Measurements from ENCODE around the gene SYMPK. TPM values are rescaled to one million over a fixed set of nuclear protein-coding genes. Genes with fewer than 3 reads are reported as not detected.

Gene SYMPK
- total RNA-seq, 1 donor from 2014 or later: 72.1 TPM

DNA sequence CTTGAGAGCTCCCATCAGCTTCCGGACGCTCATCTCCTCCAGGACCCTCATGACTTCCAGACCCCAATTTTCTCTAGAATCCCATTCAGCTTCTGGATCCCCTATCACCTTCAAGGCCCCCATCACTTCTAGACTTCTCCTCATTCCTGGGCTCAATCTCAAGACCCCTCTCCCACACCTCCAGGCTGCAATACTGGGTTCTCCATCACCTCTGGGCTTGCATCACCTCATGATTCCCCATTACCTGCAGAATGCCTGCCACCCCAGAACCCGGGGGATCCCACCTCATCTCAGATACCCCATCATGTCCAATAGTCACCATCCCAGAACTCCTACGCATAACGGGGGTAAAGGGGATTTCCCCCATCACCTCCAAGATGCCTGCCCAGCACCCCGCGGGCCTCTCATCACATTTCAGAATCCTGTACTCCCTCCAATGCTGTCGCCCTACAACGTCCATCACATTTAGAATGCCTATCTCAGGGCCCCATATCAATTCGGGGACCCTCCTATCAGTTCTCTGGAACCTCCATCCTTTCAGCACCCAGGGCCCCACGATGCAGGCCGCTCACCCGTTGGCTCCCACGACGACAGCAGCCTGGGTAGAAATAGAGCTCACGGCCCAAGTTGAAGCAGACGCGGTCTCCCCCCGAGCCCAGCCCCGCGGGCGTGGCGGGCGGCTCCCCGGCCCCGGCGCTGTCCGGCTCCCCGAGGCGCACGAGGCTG lies 71.0 kb downstream of the SYMPK start:
- Mint-ChIP-seq H3K9me3 (ENCODE audit: unreplicated experiment) (no peaks in the 10 kb centered on the region), H3K4me1 (ENCODE audit: unreplicated experiment) (peaks cover 20% of the 10 kb centered on the region), H3K4me3 (ENCODE audit: unreplicated experiment) (peak overlapping the region; percentile 91), H3K27ac (ENCODE audit: unreplicated experiment) (peak overlapping the region; percentile 80), H3K36me3 (ENCODE audit: unreplicated experiment) (peaks cover 16% of the 10 kb centered on the region), H3K27me3 (ENCODE audit: unreplicated experiment) (no peaks in the 10 kb centered on the region)
- DNase-seq (ENCODE audit: extremely low spot score, unreplicated experiment): no peak
- TF ChIP-seq CTCF (IDR thresholded peaks at IDR 0.05): no peak

DNA sequence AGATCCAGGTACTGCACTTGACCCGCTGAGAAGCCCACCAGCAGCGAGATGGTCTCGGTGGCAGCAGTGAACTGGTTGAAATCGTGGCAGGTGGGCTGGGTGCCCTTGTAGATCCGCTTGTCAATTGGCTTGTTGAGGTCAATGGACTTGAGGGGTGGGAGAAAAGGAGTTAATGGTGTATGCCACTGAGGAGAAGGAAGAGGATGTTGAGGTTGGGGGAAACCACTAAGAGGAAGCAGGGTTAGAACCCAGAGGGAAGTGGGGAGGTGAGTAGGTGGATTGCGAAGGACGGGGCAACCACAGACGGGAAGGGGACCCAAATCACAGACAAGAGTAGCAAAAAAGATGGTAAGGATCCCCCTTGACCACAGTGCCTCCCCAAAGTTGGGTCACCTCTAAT lies 72.0 kb downstream of the SYMPK start:
- H3K27me3 Mint-ChIP-seq (ENCODE audit: unreplicated experiment): no peaks in the 10 kb centered on the region
- peak overlapping the region; percentile 91 for H3K4me3 Mint-ChIP-seq (ENCODE audit: unreplicated experiment)
- H3K36me3 Mint-ChIP-seq (ENCODE audit: unreplicated experiment): peaks cover 22% of the 10 kb centered on the region
- no peaks in the 10 kb centered on the region for H3K9me3 Mint-ChIP-seq (ENCODE audit: unreplicated experiment)
- peaks cover 20% of the 10 kb centered on the region for H3K4me1 Mint-ChIP-seq (ENCODE audit: unreplicated experiment)
- TF ChIP-seq CTCF (IDR thresholded peaks at IDR 0.05): no peak
- peak overlapping the region; percentile 50 for H3K27ac Mint-ChIP-seq (ENCODE audit: unreplicated experiment)
- DNase-seq (ENCODE audit: extremely low spot score, unreplicated experiment): no peak

DNA sequence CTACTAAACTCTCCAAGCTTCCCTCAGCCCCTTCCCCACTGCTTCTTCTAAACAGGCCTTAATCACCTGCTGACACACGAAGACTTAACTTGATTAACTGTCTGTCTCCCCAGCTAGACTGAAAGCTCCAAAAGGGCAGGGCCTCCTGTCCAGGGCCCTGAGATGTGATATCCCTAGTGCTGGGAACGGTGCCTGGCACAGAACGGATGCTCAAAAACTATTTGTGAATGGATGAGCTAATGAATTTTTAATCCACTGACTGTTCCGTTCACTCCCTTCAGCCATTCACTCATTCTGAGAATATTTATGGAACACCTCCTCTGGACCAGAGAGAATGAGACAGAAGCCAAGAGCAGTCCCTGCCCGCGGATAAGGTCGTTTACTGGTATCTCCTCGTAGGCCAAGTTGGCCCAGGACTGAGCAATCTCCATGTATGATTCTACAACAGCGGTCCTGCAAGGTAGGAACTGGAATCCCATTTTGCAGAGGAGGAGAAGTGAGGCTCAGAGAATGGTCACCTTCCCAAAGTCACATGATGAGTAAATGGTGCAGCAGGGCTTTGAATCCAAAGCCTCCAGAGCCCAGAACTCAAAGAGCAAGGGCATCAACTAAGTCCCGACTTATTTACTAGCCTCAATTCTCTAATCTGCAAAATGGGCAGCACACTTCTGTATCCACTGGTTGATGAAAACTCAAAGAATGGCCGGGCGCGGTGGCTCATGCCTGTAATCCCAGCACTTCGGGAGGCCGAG lies 73.7 kb downstream of the SYMPK start:
- peaks cover 25% of the 10 kb centered on the region for H3K4me1 Mint-ChIP-seq (ENCODE audit: unreplicated experiment)
- TF ChIP-seq CTCF (IDR thresholded peaks at IDR 0.05): no peak
- no peak overlapping the region for H3K27ac Mint-ChIP-seq (ENCODE audit: unreplicated experiment)
- H3K4me3 Mint-ChIP-seq (ENCODE audit: unreplicated experiment): no peak overlapping the region
- peaks cover 22% of the 10 kb centered on the region for H3K36me3 Mint-ChIP-seq (ENCODE audit: unreplicated experiment)
- H3K9me3 Mint-ChIP-seq (ENCODE audit: unreplicated experiment): no peaks in the 10 kb centered on the region
- H3K27me3 Mint-ChIP-seq (ENCODE audit: unreplicated experiment): no peaks in the 10 kb centered on the region
- no peak for DNase-seq (ENCODE audit: extremely low spot score, unreplicated experiment)

DNA sequence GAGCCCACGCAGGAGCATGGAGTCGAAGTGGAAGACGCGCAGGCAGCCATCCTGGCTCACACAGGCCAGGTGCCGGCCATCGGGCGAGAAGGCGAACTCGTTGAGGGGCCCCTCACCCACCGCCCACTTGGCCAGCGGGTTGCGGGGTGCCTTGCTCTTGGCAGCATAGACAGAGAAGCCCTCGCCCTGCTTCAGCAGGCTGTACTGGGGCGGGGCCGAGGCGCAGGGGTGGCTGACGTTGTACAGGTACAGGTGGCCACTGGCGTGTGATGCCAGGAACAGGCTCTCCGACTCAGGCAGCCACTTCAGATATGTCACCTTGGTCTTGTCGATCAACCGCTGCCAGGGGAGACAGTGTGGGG lies 76.4 kb downstream of the SYMPK start:
- no peaks in the 10 kb centered on the region for H3K9me3 Mint-ChIP-seq (ENCODE audit: unreplicated experiment)
- H3K4me3 Mint-ChIP-seq (ENCODE audit: unreplicated experiment): no peak overlapping the region
- H3K36me3 Mint-ChIP-seq (ENCODE audit: unreplicated experiment): peaks cover 22% of the 10 kb centered on the region
- no peaks in the 10 kb centered on the region for H3K27me3 Mint-ChIP-seq (ENCODE audit: unreplicated experiment)
- TF ChIP-seq CTCF (IDR thresholded peaks at IDR 0.05): no peak
- H3K27ac Mint-ChIP-seq (ENCODE audit: unreplicated experiment): no peak overlapping the region
- H3K4me1 Mint-ChIP-seq (ENCODE audit: unreplicated experiment): peaks cover 33% of the 10 kb centered on the region
- DNase-seq (ENCODE audit: extremely low spot score, unreplicated experiment): no peak

DNA sequence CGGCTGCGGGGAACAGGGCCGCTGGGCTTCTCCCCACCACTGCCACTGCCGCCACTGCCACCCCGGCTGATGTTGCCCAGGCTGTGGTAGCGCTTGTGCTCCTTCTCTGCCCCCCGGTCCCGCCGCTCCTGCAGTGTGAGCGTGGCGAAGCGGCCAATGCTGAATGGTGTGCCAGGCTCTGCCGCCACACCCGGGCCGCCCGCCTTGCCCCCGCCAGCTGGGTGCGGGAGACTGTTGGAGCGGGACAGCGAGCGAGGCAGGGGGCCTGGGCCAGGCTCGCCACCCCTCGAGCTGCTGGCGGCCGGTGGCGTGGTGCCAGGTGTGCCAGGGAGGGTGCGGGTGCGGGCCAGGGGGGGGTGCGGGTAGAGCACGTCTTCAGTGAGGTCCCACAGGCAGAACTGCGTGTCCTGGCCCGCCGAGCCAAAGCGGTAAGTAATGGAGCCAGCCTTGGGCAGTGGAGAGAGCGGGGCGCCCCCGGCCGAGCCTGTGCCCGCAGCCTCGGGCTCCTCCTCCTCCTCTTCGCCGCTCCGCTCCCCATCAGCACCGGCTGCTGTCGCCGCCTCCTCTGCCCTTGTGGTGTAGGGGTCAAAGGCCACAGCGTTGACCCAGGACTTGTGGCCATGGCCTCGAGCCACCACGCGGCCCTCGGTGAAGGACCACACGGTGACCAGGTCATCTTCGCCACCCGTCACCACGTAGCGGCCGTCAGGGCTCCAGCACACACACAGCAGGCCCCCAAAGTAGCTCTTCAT lies 77.0 kb downstream of the SYMPK start:
- no peaks in the 10 kb centered on the region for H3K9me3 Mint-ChIP-seq (ENCODE audit: unreplicated experiment)
- H3K4me3 Mint-ChIP-seq (ENCODE audit: unreplicated experiment): no peak overlapping the region
- H3K36me3 Mint-ChIP-seq (ENCODE audit: unreplicated experiment): peaks cover 22% of the 10 kb centered on the region
- TF ChIP-seq CTCF (IDR thresholded peaks at IDR 0.05): no peak
- H3K27me3 Mint-ChIP-seq (ENCODE audit: unreplicated experiment): no peaks in the 10 kb centered on the region
- no peak for DNase-seq (ENCODE audit: extremely low spot score, unreplicated experiment)
- peaks cover 31% of the 10 kb centered on the region for H3K4me1 Mint-ChIP-seq (ENCODE audit: unreplicated experiment)
- no peak overlapping the region for H3K27ac Mint-ChIP-seq (ENCODE audit: unreplicated experiment)
